ENCODE data around the gene PTGDR2.

PTGDR2 gene

GRCh38 chr11:60870733-60871377 is 15.1 kb upstream of the PTGDR2 start:
- no peak overlapping the region for H3K4me3 ChIP-seq (replicated peaks in 1 of 2; ENCODE audit: low read depth in 2 of 2, low read length in 2 of 2)
- DNase-seq (ENCODE audit: low read depth in 2 of 2): no peak
- TF ChIP-seq CTCF (IDR thresholded peaks at IDR 0.05; ENCODE audit: low read depth, low read length): no peak

GRCh38 chr11:60870276-60870675 is 14.5 kb upstream of the PTGDR2 start:
- DNase-seq (ENCODE audit: low read depth in 2 of 2): no peak
- TF ChIP-seq CTCF (IDR thresholded peaks at IDR 0.05; ENCODE audit: low read depth, low read length): no peak

GRCh38 chr11:60869451-60869825 is 13.7 kb upstream of the PTGDR2 start:
- no peak for DNase-seq (ENCODE audit: low read depth in 2 of 2)
- TF ChIP-seq CTCF (IDR thresholded peaks at IDR 0.05; ENCODE audit: low read depth, low read length): no peak
- no peak overlapping the region for H3K4me3 ChIP-seq (replicated peaks in 1 of 2; ENCODE audit: low read depth in 2 of 2, low read length in 2 of 2)

More at GRCh38 chr11:60870276-60870675, 14.5 kb upstream of the PTGDR2 start:
- no peak overlapping the region for H3K4me3 ChIP-seq (replicated peaks in 1 of 2; ENCODE audit: low read depth in 2 of 2, low read length in 2 of 2)

GRCh38 chr11:60868682-60869450 is 13.1 kb upstream of the PTGDR2 start:
- no peak for TF ChIP-seq CTCF (IDR thresholded peaks at IDR 0.05; ENCODE audit: low read depth, low read length)
- no peak for DNase-seq (ENCODE audit: low read depth in 2 of 2)
- H3K4me3 ChIP-seq (replicated peaks in 1 of 2; ENCODE audit: low read depth in 2 of 2, low read length in 2 of 2): no peak overlapping the region

- no peak overlapping the region for H3K4me3 ChIP-seq (replicated peaks in 1 of 2; ENCODE audit: low read depth in 2 of 2, low read length in 2 of 2)
- no peak for DNase-seq (ENCODE audit: low read depth in 2 of 2)
- TF ChIP-seq CTCF (IDR thresholded peaks at IDR 0.05; ENCODE audit: low read depth, low read length): no peak
Measured at GRCh38 chr11:60867871-60868681, 12.3 kb upstream of the PTGDR2 start.

- no peak within 1 kb of the TSS for H3K4me3 ChIP-seq (replicated peaks in 1 of 2; ENCODE audit: low read depth in 2 of 2, low read length in 2 of 2)
- DNase-seq (ENCODE audit: low read depth in 2 of 2): peak in 1 of 2 donors; percentile 49
- no peak for TF ChIP-seq CTCF (IDR thresholded peaks at IDR 0.05; ENCODE audit: low read depth, low read length)
Measured at GRCh38 chr11:60866911-60867870, 11.4 kb upstream of the PTGDR2 start, which contains the start of gene ZP1. Gene ZP1 (plus strand): TSS chr11:60867542. CDS start chr11:60867562, 20 bp downstream.
